Fibroblast of upper back skin (primary cell): ENCODE measurements around the gene PNMA8A.
"Not testable (repeated sequence)": the region's sequence is repeated elsewhere in the genome, so short reads cannot be mapped to it uniquely, and the experiment has no call there.

Experiments
- DNase-seq: peaks from one replicate; pipeline ENCODE4 v3.0.0-alpha.2; 2013

The PNMA8A gene

DNA sequence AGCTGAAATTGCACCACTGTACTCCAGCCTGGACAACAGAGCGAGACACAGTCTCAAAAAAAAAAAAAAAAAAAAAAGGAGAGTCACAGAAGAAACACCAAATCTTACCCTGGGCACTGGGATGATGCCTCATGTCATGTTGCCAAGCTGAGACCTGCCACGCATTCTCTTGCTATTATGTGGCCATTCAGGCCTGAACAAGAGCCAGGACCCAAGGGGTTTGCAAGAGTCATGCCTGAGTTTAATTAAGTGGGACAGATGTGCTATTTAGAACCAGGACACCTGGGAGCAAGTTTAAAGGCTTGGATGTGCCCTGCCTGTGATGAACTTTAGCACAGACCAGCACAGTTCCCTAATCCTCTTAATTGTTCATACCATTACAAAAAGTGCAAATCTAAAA is 9.8 kb downstream of the PNMA8A start:
- no peak for DNase-seq

DNA sequence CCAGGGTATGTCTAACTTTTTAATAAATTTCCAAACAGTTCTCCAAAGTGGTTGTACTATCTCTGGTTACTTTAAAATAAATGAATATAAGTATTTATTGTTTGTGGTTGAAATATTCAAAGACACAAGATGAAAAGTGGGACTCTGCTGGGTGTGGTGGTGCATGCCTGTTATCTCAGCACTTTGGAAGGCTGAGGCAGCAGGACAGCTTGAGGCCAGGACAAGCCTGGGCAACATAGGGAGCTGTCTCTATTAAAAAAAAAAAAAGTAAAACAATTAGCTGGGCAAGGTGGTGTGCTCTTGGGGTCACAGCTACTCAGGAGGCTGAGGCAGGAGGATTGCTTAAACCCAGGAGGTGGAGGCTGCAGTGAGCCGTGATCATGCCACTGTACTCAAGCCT is 10.4 kb downstream of the PNMA8A start:
- no peak for DNase-seq

DNA sequence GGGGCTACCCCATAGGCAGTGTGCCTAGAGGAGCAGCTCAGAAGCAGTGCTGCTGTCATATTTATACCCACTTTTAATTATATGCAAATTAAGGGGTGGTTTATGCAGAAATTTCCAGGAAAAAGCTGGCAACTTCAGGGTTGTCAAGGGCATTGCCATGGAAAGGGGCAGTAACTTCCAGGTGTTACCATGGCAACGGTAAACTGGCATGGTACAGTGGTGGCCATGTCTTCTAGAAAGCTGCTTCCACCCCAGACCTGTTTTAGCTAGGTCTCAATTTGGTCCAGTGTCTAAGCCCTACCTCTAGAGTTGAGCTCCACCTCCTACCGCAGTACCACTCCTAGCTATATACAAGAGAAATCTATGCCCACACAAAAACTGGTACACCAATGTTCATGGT is 11.3 kb downstream of the PNMA8A start:
- no peak for DNase-seq

DNA sequence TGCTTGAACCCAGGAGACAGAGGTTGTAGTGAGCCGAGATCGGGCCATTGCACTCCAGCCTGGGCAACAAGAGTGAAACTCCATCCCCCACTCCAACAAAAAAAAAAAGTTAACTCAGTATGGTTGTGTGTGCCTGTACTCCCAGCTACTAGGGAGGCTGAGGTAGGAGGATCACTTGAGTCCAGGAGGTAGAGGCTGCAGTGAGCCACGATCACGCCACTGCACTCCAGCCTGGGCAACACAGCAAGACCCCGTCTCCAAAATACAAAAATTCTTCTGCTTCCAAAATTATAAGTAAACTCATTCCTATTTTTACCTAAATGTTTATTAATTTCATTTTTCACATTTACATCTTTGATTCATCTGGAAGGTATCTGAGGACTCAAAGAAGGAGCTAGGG is 14.4 kb downstream of the PNMA8A start:
- DNase-seq: no peak

DNA sequence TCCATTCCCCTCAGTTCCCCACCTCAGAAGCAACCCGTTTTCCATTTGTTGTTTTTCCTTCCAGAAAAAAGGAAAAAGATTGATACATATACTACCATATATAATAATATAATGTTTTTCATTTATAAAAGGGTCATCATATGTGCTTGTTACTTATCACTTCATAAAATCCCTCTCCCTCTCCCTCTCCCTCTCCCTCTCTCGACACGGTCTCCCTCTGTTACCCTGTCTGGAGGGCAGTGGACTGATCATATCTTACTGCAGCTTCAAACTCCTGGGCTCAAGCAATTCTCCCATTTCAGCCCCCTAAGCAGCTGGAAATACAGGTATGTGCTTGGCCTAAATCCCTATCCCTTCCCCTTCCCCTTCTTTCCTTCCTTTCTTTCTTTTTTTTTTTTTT is 17.1 kb downstream of the PNMA8A start:
- DNase-seq: no peak

DNA sequence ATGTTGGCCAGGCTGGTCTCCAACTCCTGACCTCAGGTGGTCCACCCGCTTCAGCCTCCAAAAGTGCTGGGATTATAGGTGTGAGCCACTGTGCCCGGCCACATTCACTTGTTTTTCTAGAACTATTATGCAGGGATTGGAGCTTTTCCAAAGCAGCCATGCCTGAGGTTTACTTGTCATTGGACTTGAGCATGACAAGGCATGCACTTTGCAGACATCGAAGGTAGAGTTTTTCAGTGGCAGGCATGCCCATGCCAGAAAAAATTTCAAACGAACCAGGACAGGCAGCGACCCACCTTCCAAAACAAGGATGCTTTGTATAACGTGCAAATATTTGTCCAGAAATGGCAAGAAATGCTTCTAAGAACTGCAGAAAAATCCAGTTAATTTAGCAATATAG is 17.7 kb downstream of the PNMA8A start:
- no peak for DNase-seq

DNA sequence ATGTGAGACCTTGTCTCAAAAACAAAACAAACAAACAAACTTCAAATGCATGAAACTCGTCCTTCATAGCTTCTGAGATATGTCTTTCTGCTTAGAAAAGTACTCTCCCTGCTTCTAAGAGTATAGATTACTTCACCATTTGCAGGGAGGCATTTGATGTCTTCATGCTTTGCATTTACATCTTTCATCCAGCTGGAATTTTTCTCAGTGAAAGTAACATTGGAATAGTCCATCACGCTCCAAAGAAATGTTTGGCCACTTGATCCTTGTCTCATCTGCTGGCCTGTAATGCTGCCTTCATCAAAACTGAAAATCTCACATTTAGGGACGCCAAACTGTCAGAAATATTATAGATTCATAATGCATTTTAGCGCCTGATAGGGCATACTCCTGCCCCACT is 19.2 kb downstream of the PNMA8A start:
- DNase-seq: no peak

DNA sequence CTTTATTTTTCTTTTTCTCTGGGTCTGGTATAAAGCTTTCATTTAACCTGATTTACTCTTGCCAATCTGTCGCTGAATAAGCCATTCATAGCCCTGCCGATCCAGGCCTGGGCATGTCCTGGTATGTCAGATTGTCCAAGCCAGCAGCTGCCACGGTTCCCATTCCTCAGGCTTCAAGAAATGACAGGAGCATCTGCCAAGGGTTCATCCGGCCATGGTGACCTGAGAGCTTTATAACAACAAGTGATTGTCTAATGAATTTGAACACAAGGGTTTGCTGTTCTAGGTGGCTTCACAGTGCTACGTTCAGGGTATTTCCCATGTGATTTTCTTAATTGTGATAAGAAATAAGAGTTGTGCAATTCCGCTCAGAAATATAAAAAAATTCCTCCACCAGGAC is 20.0 kb downstream of the PNMA8A start:
- DNase-seq: no peak

DNA sequence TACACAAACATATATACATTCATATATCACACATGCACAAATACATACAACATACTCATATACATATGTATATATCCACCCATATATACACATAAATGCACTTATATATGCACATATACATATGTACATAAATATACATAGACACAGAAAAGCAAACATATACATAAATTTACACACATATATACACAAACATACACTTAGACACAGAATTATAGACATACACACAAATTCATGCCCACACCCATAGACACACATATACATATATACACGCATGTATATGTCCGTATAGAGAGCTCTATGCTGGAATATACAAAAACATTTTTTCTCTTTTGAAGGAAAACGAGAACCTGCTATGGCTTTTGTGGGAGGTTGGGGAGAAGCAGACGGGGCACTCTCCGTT is 20.6 kb downstream of the PNMA8A start:
- DNase-seq: no peak

DNA sequence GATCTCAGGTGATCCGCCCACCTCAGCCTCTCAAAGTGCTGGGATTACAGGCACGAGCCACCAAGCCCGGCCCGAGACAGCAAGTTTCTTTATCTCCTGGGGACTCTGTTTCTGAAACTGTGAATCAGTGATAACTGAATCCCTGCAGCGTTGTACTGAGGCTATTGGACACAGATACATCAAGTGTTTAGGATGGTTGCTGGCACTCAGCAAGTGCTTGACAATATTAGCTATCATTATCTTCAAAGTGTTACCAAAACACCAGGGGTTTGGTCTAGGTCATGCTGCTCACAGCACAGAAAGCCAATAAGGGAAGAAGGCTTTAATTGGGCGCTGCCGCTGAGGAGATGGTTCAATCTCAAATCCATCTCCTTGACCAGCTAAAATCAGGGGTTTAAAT is 22.1 kb downstream of the PNMA8A start:
- DNase-seq: no peak

DNA sequence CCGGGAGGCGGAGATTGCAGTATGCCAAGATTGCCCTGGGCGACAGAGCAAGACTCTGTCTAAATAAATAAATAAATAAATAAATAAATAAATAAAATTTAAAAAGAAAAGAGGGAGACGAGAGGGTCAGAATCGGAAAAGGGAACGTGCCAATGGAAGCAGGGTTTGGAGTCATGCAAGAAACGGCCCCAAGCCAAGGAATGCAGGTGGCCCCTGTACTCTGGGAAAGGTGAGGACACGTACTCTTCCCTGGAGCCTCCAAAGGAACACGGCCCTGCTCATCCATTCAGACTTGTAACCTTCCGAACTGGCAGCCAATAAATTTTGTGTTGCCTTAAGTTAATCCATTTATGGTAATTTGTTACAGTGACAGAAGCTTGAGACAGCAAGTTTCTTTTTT is 22.8 kb downstream of the PNMA8A start:
- no peak for DNase-seq

DNA sequence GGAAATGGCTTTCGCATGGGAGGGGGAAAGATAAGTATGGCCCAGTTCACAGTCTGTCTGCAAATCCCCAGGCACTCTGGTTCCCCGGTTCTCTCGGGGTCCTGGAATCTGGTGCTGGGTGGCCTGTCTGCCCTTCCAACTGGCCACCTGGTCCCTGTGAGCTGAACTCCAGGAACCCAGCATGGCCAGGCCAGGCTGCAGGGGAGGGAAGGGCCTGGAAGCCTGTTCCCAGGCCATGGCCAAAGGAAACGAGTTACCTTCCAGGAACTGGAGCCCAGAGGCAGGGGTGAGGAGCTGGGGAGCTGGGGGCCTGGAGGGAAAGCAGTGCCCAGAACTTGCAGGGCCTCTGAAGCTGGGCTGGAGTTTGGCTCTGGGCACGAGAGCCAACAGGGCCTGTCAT is 23.5 kb downstream of the PNMA8A start:
- no peak for DNase-seq

DNA sequence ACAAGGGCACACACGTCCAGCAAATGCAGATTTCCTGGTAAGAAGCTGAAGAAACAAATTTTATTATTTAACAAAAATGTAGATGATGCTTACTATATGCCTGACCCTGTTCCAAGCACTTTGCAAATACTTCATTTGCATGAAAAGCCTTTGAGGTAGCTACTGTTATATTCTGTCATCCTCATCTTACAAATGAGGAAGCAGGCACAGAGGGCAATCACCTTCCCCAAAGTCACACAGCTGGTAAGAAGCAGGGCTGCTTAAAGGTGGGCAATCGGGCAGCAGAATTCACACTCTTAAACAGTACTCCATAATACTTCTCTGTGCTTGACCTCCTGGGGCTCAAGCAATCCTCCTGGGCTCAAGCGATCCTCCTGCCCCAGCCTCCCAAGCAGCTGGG is 24.4 kb downstream of the PNMA8A start:
- no peak for DNase-seq

DNA sequence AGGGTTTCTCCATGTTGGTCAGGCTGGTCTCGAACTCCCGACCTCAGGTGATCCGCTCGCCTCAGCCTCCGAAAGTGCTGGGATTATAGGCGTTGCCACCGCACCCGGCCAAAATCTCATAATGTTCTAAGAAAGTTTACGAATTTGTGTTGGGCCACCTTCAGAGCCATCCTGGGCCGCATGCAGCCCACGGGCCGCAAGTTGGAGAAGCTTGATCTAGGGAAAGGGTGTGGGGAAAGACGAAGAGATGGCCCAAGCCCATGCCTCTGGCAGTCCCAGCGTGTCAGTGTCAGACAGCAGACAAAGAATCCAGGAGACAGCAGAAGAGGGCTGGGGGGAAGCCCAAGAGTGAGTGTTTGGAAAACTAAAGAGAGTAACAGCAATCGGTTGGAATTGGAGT is 25.3 kb downstream of the PNMA8A start:
- no peak for DNase-seq

DNA sequence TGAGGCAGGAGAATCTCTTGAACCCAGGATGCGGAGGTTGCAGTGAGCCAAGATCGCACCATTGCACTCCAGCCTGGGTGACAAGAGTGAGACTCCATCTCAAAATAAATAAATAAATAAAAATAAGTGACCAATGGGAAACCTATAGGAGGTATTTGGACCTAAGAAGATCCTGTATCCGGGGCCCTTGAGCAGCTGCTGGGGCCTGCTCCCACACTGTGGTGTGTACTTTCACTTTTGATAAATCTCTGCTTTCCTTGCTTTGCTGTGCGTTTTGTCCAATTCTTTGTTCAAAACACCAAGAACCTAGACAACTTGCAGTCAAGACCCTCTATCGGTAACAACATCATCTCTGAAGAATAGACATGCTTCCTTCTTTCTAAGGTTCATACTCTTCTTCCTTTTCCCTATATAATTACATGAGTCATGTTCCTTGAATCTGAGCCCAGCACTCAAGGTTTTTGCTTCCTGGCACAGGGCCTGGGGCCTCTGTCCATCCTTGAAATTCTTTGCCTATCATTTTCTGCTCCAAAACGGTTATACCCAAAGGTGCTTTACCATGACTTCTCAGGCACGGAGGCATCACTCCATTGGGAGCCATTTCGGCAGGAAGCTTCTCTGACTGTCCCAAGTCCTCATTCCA is 28.4 kb downstream of the PNMA8A start:
- DNase-seq: peak; percentile 85

DNA sequence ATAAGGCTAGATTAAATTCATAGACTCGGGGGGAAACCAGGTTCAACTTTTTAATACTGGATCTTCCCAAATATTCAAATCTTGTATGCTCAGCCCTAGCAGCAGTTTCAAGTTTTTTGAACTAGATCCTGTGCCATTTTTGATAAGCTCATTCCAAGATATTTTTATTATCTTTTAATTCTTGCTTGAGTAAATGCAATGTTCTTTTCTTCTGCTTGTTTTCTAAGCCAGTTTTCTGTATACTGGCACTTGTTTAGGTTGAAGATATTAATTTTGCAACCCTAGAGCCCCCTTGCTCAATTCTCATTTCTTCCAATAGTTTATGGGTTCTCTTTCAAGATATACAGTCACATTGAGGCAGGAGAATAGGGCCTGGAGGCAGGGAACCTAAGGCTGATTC is 29.5 kb downstream of the PNMA8A start:
- DNase-seq: no peak

DNA sequence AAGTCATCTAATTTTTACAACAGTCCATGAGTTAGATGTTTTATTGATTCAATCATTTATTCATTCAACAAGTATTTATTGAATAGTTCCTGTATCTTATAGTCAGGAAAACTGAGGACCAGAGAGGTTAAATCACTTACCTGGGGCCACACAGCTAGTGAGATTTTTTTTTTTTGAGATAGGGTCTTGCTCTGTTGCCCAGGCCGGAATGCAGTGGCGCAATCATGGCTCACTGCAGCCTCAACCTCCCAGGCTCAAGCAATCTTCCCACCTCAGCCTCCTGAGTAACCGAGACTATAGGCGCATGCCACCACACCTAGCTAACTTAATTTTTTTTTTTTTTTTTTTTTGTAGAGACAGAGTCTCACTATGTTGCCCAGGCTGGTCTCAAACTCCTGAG is 35.7 kb downstream of the PNMA8A start:
- not testable (repeated sequence) for DNase-seq

DNA sequence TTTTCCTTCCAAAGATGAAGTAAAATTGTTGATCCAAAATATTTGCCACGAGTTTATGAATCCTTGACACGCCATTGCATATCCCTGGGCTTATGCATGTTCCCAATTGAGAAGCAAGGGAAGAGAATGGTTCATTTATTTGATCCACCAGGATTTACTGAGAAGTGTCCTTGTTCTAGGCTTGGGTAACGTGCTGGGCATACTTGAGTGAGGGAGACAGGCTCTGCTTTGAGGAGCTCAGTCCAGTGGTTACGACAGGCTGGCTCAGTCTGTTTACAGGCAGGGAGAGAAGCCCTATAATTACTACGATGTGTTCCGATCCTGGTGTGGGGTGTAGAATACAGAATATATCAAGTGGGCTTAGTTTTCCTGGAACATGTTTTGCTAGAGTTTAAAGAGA is 36.4 kb downstream of the PNMA8A start:
- DNase-seq: no peak

DNA sequence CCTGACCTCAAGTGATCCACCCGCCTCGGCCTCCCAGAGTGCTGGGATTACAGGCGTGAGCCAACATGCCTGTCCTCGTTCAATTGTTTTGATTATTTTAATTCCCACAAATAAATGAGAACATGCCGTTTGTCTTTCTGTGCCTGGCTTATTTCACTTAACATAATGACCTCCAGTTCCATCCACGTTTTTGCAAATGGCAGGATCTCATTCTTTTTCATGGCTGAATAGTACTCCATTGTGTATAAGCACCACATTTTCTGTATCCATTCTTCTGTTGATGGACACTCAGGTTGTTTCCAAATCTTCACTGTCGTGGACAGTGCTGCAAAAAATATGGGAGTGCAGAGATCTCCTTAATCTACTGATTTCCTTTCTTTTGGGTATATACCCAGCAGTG is 37.9 kb downstream of the PNMA8A start:
- not testable (repeated sequence) for DNase-seq

DNA sequence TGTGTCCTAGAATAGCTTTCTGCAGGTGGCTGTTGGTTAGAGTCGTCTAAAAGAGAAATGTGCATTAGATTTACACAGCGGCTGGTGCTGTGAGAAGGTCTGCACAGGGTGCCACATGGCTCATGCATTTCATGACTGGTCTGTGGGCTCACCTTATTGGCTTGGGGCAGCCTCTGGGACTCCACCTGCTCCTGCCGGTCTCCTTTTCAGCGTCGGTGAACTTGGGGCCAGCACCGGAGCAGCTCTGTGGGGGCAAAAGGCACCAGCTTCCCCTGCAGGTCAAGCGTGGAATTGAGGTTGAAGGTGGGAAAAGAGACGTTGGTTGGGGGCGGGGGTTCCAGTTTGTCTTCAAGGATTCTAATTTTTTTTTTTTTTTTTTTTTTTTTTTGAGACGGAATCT is 39.5 kb downstream of the PNMA8A start:
- DNase-seq: no peak

DNA sequence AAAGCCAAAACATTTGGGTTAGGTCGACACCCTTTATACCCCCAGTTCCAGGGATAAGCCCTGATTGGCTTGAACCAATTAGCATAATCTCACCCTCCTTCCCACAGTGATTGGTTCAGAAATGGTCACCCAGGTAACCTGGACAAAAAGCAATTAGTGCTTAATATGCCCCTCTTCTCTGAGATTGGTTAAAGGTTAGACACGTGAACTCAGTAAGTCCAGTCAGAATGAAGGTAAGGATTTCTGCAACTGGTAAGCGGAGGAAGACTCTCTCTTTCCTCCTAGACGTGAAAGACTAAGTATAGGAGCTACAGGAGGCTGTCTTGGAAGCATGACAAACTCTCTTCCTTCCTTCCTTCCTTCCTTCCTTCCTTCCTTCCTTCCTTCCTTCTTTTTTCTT is 41.4 kb downstream of the PNMA8A start:
- DNase-seq: no peak

DNA sequence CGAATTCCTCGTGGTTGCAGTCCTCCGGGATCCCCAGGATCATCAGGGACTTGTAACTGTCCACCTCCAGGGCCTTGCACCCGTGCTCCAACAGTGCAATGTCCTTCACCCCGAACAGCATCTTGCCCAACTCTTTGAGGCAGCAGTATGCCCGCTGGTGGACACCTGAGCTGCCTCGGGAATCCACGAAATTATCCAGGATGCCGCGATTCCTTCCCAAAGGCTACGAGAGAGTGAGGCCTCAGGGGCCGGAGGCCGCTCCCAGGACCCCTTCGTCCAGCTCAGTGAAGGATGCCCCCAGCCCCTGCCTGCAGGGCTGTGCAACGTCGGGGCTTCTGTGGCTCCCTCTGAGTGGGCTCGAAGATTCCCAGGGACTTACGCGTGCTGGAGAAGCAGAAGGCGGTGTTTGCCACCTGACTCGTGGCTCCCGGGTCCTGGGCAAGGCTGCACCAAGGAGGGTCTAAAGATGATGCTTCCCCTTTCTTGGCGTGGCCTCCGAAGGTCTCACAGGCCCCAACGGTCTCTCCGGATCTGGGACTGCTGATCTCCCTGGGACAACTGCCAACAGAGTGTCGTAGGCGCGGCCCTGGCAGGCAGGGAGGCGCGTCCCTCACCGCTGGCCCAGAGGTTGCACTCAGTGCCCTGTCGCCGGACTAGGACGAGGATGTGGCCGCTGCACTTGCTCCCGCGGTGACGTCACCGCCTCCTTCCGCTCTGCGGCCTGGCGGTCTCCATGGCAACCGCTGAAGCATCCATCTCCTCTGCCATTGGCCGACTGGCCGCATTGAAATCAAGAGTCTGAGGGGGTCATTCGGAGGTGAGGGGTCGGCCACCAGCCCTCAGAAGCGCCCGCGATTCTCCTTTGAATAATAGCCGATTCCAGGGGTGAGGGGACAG is 42.9 kb downstream of the PNMA8A start, which contains the start of gene PNMA8C:
PNMA8C (minus strand) TSS at position 698 of the 897 bp plus-strand sequence; CDS start at position 121, 577 bp downstream.
- peak; percentile 48 for DNase-seq

DNA sequence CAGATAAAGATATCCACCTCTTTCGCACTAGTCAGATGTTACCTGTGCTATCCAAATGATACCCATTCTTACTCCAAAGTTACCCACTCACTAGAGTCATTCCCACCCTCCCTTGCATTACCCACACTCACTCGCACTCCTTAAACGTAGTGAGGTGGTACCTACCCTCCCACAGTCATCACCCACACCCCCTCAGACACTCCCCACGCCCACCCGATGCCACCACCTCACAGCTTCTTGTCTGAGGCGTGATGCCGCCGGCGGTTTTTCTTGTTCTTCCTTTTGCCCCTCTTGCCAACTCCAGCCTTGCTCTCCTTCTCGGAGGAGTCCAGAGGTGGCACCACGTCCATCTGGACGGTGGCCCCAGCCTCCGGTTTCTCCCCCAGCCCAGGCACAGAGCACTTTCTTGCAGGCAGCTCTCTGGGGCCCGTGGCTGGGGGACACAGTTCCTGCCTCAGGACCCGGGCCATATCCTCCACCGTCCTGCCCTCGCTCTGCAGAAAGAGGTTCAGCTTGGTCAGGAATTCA is 43.8 kb downstream of the PNMA8A start:
- no peak for DNase-seq

DNA sequence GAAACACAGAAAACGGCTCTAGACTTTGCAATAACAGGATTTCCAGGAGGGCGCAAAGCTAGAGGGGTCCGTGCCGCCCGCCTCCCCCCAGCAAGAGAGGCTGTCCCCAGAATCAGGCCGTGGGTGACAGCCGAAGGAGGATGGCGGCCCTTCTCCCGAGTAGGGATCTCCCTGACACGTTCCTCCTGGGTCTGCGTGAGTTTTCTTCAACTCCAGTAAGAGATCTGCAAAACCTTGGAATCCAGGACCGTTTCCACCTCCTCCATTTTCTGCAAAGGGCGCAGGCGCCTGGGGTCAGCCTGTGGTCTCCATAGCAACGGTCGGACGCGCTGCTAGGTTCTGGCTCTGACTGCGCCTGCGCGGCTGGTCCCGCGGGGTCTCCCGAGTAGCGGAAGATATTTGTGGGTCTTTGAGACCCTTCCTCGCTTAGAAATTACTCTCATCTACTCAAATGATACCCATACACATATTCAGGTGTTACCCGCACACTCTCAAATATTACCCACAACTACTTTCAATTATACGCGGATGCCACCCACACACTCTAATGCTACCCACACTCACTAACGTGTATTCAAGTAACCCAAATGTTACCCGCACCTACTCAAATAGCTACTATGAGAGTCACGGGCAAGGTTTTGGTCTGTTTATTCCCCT is 44.7 kb downstream of the PNMA8A start:
- peak; percentile 81 for DNase-seq
